Vagina (tissue), 2 donors: ENCODE results near the gene ENO1.

Experiments used
- POLR2A ChIP-seq, 2 donors: fragments of 450-650 bp; IDR thresholded peaks; one replicate each; pipeline ENCODE4 v1.6.1; 2017; ENCODE audit warnings: antibody characterized with exemption in 2 of 2, mild to moderate bottlenecking in 2 of 2, moderate library complexity in 2 of 2
- TF ChIP-seq, protein P1 (sequence below), 3 experiments: fragments of 450-650 bp in 2 of 3; fragments of 200-600 bp in 1 of 3; sonication (generic) in 1 of 3; IDR thresholded peaks; one replicate each; pipeline ENCODE4 v1.5.1; 2017 to 2019; ENCODE audit warnings: antibody characterized with exemption in 3 of 3, mild to moderate bottlenecking in 2 of 3, moderate library complexity in 2 of 3

DNA sequence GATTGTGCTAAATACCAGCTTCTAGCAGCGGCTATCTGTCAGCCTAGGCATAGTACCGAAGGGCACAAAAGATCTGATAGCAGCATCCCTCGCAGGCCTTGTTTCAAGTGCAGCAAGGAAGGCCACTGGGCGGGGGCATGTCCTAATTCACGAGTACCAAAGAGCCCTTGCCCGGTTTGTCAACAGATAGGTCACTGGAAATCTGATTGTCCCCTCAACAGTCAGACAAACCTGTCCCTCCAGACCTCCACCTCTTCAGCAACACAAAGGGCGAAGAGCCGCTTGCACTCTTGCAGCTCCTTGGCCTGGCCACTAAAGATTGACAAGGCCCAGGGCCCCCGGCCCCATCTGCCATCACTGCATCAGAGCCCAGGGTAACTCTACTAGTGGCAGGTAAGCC is 44.5 kb upstream of the ENO1 start:
- TF ChIP-seq, protein P1, sequence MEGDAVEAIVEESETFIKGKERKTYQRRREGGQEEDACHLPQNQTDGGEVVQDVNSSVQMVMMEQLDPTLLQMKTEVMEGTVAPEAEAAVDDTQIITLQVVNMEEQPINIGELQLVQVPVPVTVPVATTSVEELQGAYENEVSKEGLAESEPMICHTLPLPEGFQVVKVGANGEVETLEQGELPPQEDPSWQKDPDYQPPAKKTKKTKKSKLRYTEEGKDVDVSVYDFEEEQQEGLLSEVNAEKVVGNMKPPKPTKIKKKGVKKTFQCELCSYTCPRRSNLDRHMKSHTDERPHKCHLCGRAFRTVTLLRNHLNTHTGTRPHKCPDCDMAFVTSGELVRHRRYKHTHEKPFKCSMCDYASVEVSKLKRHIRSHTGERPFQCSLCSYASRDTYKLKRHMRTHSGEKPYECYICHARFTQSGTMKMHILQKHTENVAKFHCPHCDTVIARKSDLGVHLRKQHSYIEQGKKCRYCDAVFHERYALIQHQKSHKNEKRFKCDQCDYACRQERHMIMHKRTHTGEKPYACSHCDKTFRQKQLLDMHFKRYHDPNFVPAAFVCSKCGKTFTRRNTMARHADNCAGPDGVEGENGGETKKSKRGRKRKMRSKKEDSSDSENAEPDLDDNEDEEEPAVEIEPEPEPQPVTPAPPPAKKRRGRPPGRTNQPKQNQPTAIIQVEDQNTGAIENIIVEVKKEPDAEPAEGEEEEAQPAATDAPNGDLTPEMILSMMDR (IDR thresholded peaks at IDR 0.05): no peak
- TF ChIP-seq POLR2A (IDR thresholded peaks at IDR 0.05): no peak
